CD14-positive monocyte (primary cell): ENCODE measurements around the gene DPEP2NB. TPM values are rescaled to one million over a fixed set of nuclear protein-coding genes. Genes with fewer than 3 reads are reported as not detected.

Source experiments
- DNase-seq, 3 donors: peaks; one replicate each; pipeline ENCODE4 v3.0.0-alpha.2; 2011 to 2022
- H2AFZ ChIP-seq: 2 replicates; pipeline ENCODE4 v1.6.0; 2012; ENCODE audit warnings: mild to moderate bottlenecking, low read depth, low read length, inconsistent platforms; ENCODE audit not compliant: insufficient read depth, poor library complexity, severe bottlenecking
- H3K27ac ChIP-seq, 2 donors: 1 replicate in 1 of 2; 2 replicates in 1 of 2; pipeline ENCODE4 v1.5.1; 2012 to 2013; ENCODE audit warnings: low read length in 2 of 2, control low read depth in 1 of 2, inconsistent platforms in 1 of 2, low read depth in 1 of 2, mild to moderate bottlenecking in 1 of 2
- H3K27me3 ChIP-seq, 2 donors: one replicate each; pipeline versions ENCODE4 v1.6.0 to v1.6.1; 2011 to 2013; ENCODE audit warnings: low read length in 2 of 2; ENCODE audit not compliant: control insufficient read depth in 2 of 2, insufficient read depth in 2 of 2
- H3K36me3 ChIP-seq, 2 donors: replicated peaks in 1 of 2; 1 replicate in 1 of 2; 2 replicates in 1 of 2; pipeline versions ENCODE4 v1.5.1 to v1.6.1; 2012 to 2013; ENCODE audit warnings: low read length in 2 of 2, control low read depth in 1 of 2, inconsistent platforms in 1 of 2, mild to moderate bottlenecking in 1 of 2; ENCODE audit not compliant: insufficient read depth in 2 of 2, control insufficient read depth in 1 of 2
- H3K4me1 ChIP-seq, 2 donors: 1 replicate in 1 of 2; 2 replicates in 1 of 2; pipeline versions ENCODE4 v1.5.1 to v1.6.1; 2012 to 2013; ENCODE audit warnings: low read length in 2 of 2, control low read depth in 1 of 2, inconsistent platforms in 1 of 2, mild to moderate bottlenecking in 1 of 2, moderate library complexity in 1 of 2; ENCODE audit not compliant: insufficient read depth in 2 of 2, control insufficient read depth in 1 of 2
- H3K4me2 ChIP-seq: replicated peaks from 2 replicates; pipeline ENCODE3; 2012; ENCODE audit warnings: low read length, moderate library complexity, mild to moderate bottlenecking; ENCODE audit not compliant: poor library complexity, severe bottlenecking; ENCODE audit errors: extremely low read depth
- H3K4me3 ChIP-seq, 3 experiments: fragments of 200-600 bp in 1 of 3; sonication (generic) in 1 of 3; replicated peaks in 1 of 3; 1 replicate in 2 of 3; 2 replicates in 1 of 3; pipeline ENCODE4 v1.5.1; 2011 to 2013; ENCODE audit warnings: low read length in 3 of 3, mild to moderate bottlenecking in 3 of 3, control low read depth in 2 of 3, low read depth in 2 of 3, inconsistent platforms in 1 of 3, moderate library complexity in 1 of 3
- H3K79me2 ChIP-seq: 2 replicates; pipeline ENCODE4 v1.6.0; 2012; ENCODE audit warnings: mild to moderate bottlenecking, control low read depth, inconsistent platforms, low read length, moderate library complexity; ENCODE audit not compliant: insufficient read depth
- H3K9ac ChIP-seq: 2 replicates; pipeline ENCODE4 v1.6.0; 2017; ENCODE audit warnings: low read length, mild to moderate bottlenecking; ENCODE audit not compliant: insufficient read depth, poor library complexity, severe bottlenecking
- H3K9me3 ChIP-seq, 2 donors: replicated peaks in 1 of 2; 1 replicate in 1 of 2; 2 replicates in 1 of 2; pipeline versions ENCODE4 v1.5.1 to v1.6.1; 2012 to 2013; ENCODE audit warnings: low read length in 2 of 2, control low read depth in 1 of 2; ENCODE audit not compliant: control insufficient read depth in 1 of 2, insufficient read depth in 1 of 2
- H4K20me1 ChIP-seq: 2 replicates; pipeline ENCODE4 v1.6.0; 2012; ENCODE audit warnings: mild to moderate bottlenecking, low read length, control low read depth, moderate library complexity; ENCODE audit not compliant: insufficient read depth
- H3K27ac Mint-ChIP-seq, 7 donors: one replicate each; pipeline ENCODE4 v1.8.0; 2020; ENCODE audit warnings: mild to moderate bottlenecking in 7 of 7, mixed read lengths in 7 of 7, moderate library complexity in 6 of 7, inconsistent platforms in 2 of 7
- H3K27me3 Mint-ChIP-seq, 3 donors: one replicate each; pipeline ENCODE4 v1.8.0; 2021 to 2022; ENCODE audit warnings: low read depth in 3 of 3, mild to moderate bottlenecking in 3 of 3, mixed read lengths in 3 of 3, moderate library complexity in 3 of 3, inconsistent platforms in 1 of 3
- H3K36me3 Mint-ChIP-seq, 2 donors: one replicate each; pipeline ENCODE4 v1.8.0; 2020; ENCODE audit warnings: mixed read lengths in 2 of 2, inconsistent platforms in 1 of 2, mild to moderate bottlenecking in 1 of 2
- H3K4me1 Mint-ChIP-seq: one replicate; pipeline ENCODE4 v1.8.0; 2020; ENCODE audit warnings: mild to moderate bottlenecking, mixed read lengths
- H3K4me3 Mint-ChIP-seq, 2 donors: one replicate each; pipeline ENCODE4 v1.8.0; 2020; ENCODE audit warnings: mild to moderate bottlenecking in 2 of 2, mixed read lengths in 2 of 2, moderate library complexity in 1 of 2
- H3K9me3 Mint-ChIP-seq, 7 donors: one replicate each; pipeline ENCODE4 v1.8.0; 2020 to 2022; ENCODE audit warnings: mixed read lengths in 7 of 7, mild to moderate bottlenecking in 6 of 7, moderate library complexity in 6 of 7, inconsistent platforms in 2 of 7
- CTCF ChIP-seq: fragments of 200-600 bp; IDR thresholded peaks from one replicate; pipeline ENCODE4 v1.8.0; 2022; ENCODE audit warnings: antibody characterized with exemption, mild to moderate bottlenecking
- WGBS: methylation state at CpG from one replicate; pipeline ENCODE4 v1.1.5; 2013; ENCODE audit warnings: missing lambda C conversion rate; ENCODE audit not compliant: insufficient coverage; 5-methylcytosine and 5-hydroxymethylcytosine counted together
- intact Hi-C, 2 donors: fragments of 100-400 bp; cut with micrococcal nuclease; formaldehyde crosslinking; loops; one replicate each; pipeline versions ENCODE4 v1.15.0 to v1.15.1; 2023
- polyA plus RNA-seq, 3 donors: library from polyadenylated mRNA; depleted of rRNA in 1 of 3; unstranded in 2 of 3; stranded (reverse) in 1 of 3; fragments of 300-500 nt in 2 of 3; fragments of >200 nt in 1 of 3; fragmentation: Illumina TruSeq in 2 of 3; gene quantifications; 1 replicate in 2 of 3; 2 replicates in 1 of 3; pipeline ENCODE4 v1.2.3, GENCODE V29; 2012 to 2021

Gene DPEP2NB
- polyA plus RNA-seq, 3 donors: not detected

- Mint-ChIP-seq H3K27me3 (peaks cover 0 to 17% (median 7%) of the 10 kb centered on the region in 3 donors), H3K4me1 (peaks cover 22% of the 10 kb centered on the region), H3K36me3 (no peaks in the 10 kb centered on the region), H3K9me3 (peaks cover 0 to 8% (median 3%) of the 10 kb centered on the region in 7 donors), H3K4me3 (no peak within 1 kb of the TSS), H3K27ac (no peak within 1 kb of the TSS)
- Histone ChIP-seq H3K79me2 (no peaks in the 10 kb centered on the region), H3K27me3 (no peaks in the 10 kb centered on the region), H3K4me2 (no peak within 1 kb of the TSS), H3K27ac (no peak within 1 kb of the TSS), H2AFZ (no peak within 1 kb of the TSS), H3K4me1 (peaks cover 18% of the 10 kb centered on the region in 2 donors), H3K9me3 (no peaks in the 10 kb centered on the region), H3K9ac (no peak within 1 kb of the TSS), H3K36me3 (no peaks in the 10 kb centered on the region), H4K20me1 (no peaks in the 10 kb centered on the region), H3K4me3 (no peak within 1 kb of the TSS)
- TF ChIP-seq CTCF: peak; percentile 70
- WGBS: 85% methylated on average over 46 of the region's 62 CpGs
- intact Hi-C loops: no loop called here
- DNase-seq: no peak
Measured at GRCh38 chr16:67979955-67980678, 35.6 kb downstream of the DPEP2NB start, which contains the start of gene DPEP3. TSS of gene DPEP3 (minus strand) at chr16:67980499. CDS start at chr16:67980380, 119 bp downstream.

- TF ChIP-seq CTCF: no peak
- H3K27ac Mint-ChIP-seq: no peak overlapping the region
Measured at GRCh38 chr16:67977469-67978227, 38.1 kb downstream of the DPEP2NB start.

More at GRCh38 chr16:67977469-67978227, 38.1 kb downstream of the DPEP2NB start:
- Mint-ChIP-seq H3K27me3 (peaks cover 3 to 17% (median 9%) of the 10 kb centered on the region in 3 donors), H3K9me3 (peaks cover 0 to 3% (median under 1%) of the 10 kb centered on the region in 7 donors), H3K4me3 (no peak overlapping the region), H3K36me3 (no peaks in the 10 kb centered on the region), H3K4me1 (no peaks in the 10 kb centered on the region)
- H3K27me3 ChIP-seq: no peaks in the 10 kb centered on the region
- no peaks in the 10 kb centered on the region for H3K36me3 ChIP-seq
- no peak overlapping the region for H3K27ac ChIP-seq
- no peaks in the 10 kb centered on the region for H4K20me1 ChIP-seq
- H2AFZ ChIP-seq: no peak overlapping the region
- 89% methylated on average over 2 of the region's 9 CpGs for WGBS
- no peak overlapping the region for H3K4me3 ChIP-seq
- no peak for DNase-seq
- no peaks in the 10 kb centered on the region for H3K4me1 ChIP-seq
- intact Hi-C loops: no loop called here
- no peak overlapping the region for H3K9ac ChIP-seq
- no peaks in the 10 kb centered on the region for H3K79me2 ChIP-seq
- no peak overlapping the region for H3K4me2 ChIP-seq
- no peaks in the 10 kb centered on the region for H3K9me3 ChIP-seq
